Stimulated activated CD4-positive, alpha-beta T cell treated with anti-CD3 and anti-CD28 coated beads, Interleukin-4, amount 100 ng/mL, for 1 hour (primary cell): ENCODE results near the gene PPTC7.
A peak's percentile ranks its signal among the peaks of the same experiment; 100 is the strongest.
"Not testable (repeated sequence)": the region's sequence is repeated elsewhere in the genome, so short reads cannot be mapped to it uniquely, and the experiment has no call there.

Experiments
- DNase-seq: peaks from one replicate; pipeline ENCODE4 v3.0.0-alpha.2; 2020

PPTC7 gene

GRCh38 chr12:110583137-110584059 is at the start of gene PPTC7:
Gene PPTC7 (minus strand): TSS chr12:110583318. CDS start chr12:110583031, 287 bp downstream.
- peak; percentile 97 for DNase-seq

- no peak for DNase-seq
Observed at GRCh38 chr12:110627500-110628195, 44.5 kb upstream of the PPTC7 start.

- no peak for DNase-seq
Observed at GRCh38 chr12:110622582-110622981, 39.5 kb upstream of the PPTC7 start.

- DNase-seq, result peak; percentile 13
Observed at GRCh38 chr12:110619534-110619953, 36.4 kb upstream of the PPTC7 start.

- DNase-seq, result no peak
Observed at GRCh38 chr12:110616471-110617115, 33.5 kb upstream of the PPTC7 start.

GRCh38 chr12:110615171-110615570 is 32.1 kb upstream of the PPTC7 start:
- DNase-seq, result no peak

- peak; percentile 98 for DNase-seq
Observed at GRCh38 chr12:110613771-110614684, 30.9 kb upstream of the PPTC7 start, which contains the start of gene TCTN1. Gene TCTN1 (plus strand): TSS chr12:110614129. CDS start chr12:110614183, 54 bp downstream.

GRCh38 chr12:110613071-110613770 is 30.1 kb upstream of the PPTC7 start:
- no peak for DNase-seq

GRCh38 chr12:110606253-110606611 is 23.1 kb upstream of the PPTC7 start:
- DNase-seq, result no peak

- not testable (repeated sequence) for DNase-seq
Observed at GRCh38 chr12:110602085-110602814, 19.1 kb upstream of the PPTC7 start.

GRCh38 chr12:110600254-110600653 is 17.1 kb upstream of the PPTC7 start:
- DNase-seq, result no peak

- no peak for DNase-seq
Observed at GRCh38 chr12:110599334-110599733, 16.2 kb upstream of the PPTC7 start.

GRCh38 chr12:110597885-110598284 is 14.8 kb upstream of the PPTC7 start:
- DNase-seq, result no peak

- DNase-seq, result not testable (repeated sequence)
Observed at GRCh38 chr12:110592919-110593318, 9.8 kb upstream of the PPTC7 start.

- no peak for DNase-seq
Observed at GRCh38 chr12:110592078-110592477, 9.0 kb upstream of the PPTC7 start.

- DNase-seq, result no peak
Observed at GRCh38 chr12:110591451-110592051, 8.4 kb upstream of the PPTC7 start.

- DNase-seq, result no peak
Observed at GRCh38 chr12:110590806-110591326, 7.7 kb upstream of the PPTC7 start.

- DNase-seq, result no peak
Observed at GRCh38 chr12:110590059-110590458, 6.9 kb upstream of the PPTC7 start.

- not testable (repeated sequence) for DNase-seq
Observed at GRCh38 chr12:110587102-110587501, 4.0 kb upstream of the PPTC7 start.

- DNase-seq, result no peak
Observed at GRCh38 chr12:110585231-110585799, 2.2 kb upstream of the PPTC7 start.
